Suprapubic skin (tissue), 4 donors: ENCODE data around the gene SNUPN.

Experiments
- EP300 ChIP-seq: sonication (generic); formaldehyde crosslinking; IDR thresholded peaks from one replicate; pipeline ENCODE4 v1.6.1; 2017; ENCODE audit warnings: antibody characterized with exemption
- POLR2AphosphoS5 ChIP-seq, 3 donors: sonication (generic); formaldehyde crosslinking; IDR thresholded peaks; one replicate each; pipeline ENCODE4 v1.6.1; 2017; ENCODE audit warnings: antibody characterized with exemption in 3 of 3
- TF ChIP-seq, protein P1 (sequence below), 2 donors: fragments of 200-600 bp in 1 of 2; fragments of 450-650 bp in 1 of 2; sonication (generic) in 1 of 2; IDR thresholded peaks; one replicate each; pipeline ENCODE4 v1.5.1; 2016 to 2019; ENCODE audit warnings: antibody characterized with exemption in 2 of 2, mild to moderate bottlenecking in 1 of 2, moderate library complexity in 1 of 2

DNA sequence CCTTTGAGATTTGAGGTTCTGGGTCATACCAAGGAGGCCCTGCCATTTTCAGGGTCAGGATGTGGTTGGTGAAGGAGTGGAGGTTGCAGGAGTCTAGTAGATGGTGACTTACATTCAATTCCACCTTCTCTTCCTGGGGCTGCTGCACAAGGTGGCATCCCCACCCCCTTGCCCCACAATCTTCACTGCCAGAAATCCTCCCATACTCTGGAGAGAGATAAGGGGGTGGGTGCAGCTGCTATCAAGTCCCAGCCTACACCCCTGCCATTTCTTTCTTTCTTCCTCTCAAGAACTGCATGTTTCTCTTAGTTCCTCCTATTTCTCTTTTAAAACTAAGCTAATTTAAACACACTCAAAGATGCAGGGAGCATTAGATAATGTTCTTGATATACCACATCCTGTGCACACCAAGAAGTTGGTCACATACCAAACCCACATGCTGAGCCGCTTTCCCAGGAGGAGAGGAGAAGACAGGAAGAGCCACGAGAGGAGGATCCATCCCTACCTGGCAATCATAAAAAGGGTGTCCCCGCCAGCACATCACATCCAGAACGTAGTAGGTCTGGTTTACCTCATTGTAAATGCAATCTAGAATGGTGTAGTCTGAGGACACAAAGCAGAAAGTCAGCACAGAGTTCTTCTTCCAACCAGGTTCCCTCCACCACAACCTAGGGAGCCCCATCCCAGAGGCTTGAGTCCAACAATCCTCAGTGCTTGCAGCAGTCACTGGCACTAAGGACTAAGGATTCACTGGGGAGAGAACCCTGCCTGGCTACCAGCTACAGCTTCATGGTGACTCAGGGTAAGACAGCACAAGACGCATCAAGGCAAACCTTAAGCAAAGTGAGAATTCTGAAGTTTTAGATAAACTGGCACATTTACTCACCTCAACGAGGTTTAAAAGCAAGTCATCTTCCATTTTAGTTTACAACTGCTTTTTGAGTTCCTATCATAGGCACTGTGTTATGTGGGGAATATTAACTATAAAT, 18.5 kb downstream of the SNUPN start:
- TF ChIP-seq, protein P1, sequence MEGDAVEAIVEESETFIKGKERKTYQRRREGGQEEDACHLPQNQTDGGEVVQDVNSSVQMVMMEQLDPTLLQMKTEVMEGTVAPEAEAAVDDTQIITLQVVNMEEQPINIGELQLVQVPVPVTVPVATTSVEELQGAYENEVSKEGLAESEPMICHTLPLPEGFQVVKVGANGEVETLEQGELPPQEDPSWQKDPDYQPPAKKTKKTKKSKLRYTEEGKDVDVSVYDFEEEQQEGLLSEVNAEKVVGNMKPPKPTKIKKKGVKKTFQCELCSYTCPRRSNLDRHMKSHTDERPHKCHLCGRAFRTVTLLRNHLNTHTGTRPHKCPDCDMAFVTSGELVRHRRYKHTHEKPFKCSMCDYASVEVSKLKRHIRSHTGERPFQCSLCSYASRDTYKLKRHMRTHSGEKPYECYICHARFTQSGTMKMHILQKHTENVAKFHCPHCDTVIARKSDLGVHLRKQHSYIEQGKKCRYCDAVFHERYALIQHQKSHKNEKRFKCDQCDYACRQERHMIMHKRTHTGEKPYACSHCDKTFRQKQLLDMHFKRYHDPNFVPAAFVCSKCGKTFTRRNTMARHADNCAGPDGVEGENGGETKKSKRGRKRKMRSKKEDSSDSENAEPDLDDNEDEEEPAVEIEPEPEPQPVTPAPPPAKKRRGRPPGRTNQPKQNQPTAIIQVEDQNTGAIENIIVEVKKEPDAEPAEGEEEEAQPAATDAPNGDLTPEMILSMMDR (IDR thresholded peaks at IDR 0.05): no peak
- TF ChIP-seq POLR2AphosphoS5 (IDR thresholded peaks at IDR 0.05) (no peak), EP300 (no peak)
